K562 (cell line): Measurements from ENCODE around the gene ECM2. TPM values are rescaled to one million over a fixed set of nuclear protein-coding genes. Genes with fewer than 3 reads are reported as not detected.
A peak's percentile ranks its signal among the peaks of the same experiment; 100 is the strongest.

ENCODE experiments used
- CEBPG ChIP-seq, 3 experiments: fragments of 200-800 bp in 1 of 3; sonication (Bioruptor generic) in 1 of 3; sonication (generic) in 1 of 3; formaldehyde crosslinking in 1 of 3; IDR thresholded peaks in 2 of 3; conservative IDR thresholded peaks in 1 of 3; 2 replicates each; pipeline versions ENCODE4 v1.6.1 to v1.8.0; 2016 to 2022; ENCODE audit warnings: missing compliant biosample characterization in 2 of 3, missing genetic modification characterization in 2 of 3, mild to moderate bottlenecking in 1 of 3, missing genetic modification reagents in 1 of 3
- CREB3L1 ChIP-seq: fragments of 450-650 bp; IDR thresholded peaks from 2 replicates; pipeline ENCODE4 v1.6.1; 2014; ENCODE audit warnings: low read depth, mild to moderate bottlenecking, moderate library complexity, borderline replicate concordance
- E2F1 ChIP-seq: sonication (generic); formaldehyde crosslinking; IDR thresholded peaks from 2 replicates; pipeline ENCODE4 v1.8.1; 2023; ENCODE audit warnings: mild to moderate bottlenecking, missing genetic modification reagents, moderate library complexity
- HDGF ChIP-seq: fragments of 450-650 bp; IDR thresholded peaks from 2 replicates; pipeline ENCODE4 v1.6.1; 2016
- HLTF ChIP-seq: fragments of 450-650 bp; IDR thresholded peaks from 2 replicates; pipeline ENCODE4 v1.6.1; 2016
- KDM5B ChIP-seq: fragments of 200-600 bp; sonication (generic); IDR thresholded peaks from 2 replicates; pipeline ENCODE4 v1.6.1; 2012; ENCODE audit warnings: low read depth, mild to moderate bottlenecking, moderate library complexity, low read length, control low read depth, inconsistent platforms; ENCODE audit not compliant: insufficient replicate concordance
- MCM2 ChIP-seq: fragments of 450-650 bp; IDR thresholded peaks from 2 replicates; pipeline ENCODE4 v1.6.1; 2017; ENCODE audit warnings: low read depth, mild to moderate bottlenecking
- MCM7 ChIP-seq, 2 experiments: fragments of 450-650 bp; IDR thresholded peaks; 2 replicates each; pipeline ENCODE4 v1.6.1; 2016 to 2018
- MLLT1 ChIP-seq, 2 experiments: fragments of 450-650 bp; IDR thresholded peaks; 2 replicates each; pipeline ENCODE4 v1.6.1; 2016
- NFE2 ChIP-seq: IDR thresholded peaks from 2 replicates; pipeline ENCODE4 v1.6.1; 2014; ENCODE audit warnings: antibody characterized with exemption, low read depth
- NFE2L1 ChIP-seq: fragments of 450-650 bp; IDR thresholded peaks from 2 replicates; pipeline ENCODE4 v1.6.1; 2016; ENCODE audit warnings: missing genetic modification characterization, low read depth, mild to moderate bottlenecking, missing compliant biosample characterization, moderate library complexity, borderline replicate concordance
- PBX2 ChIP-seq, 2 experiments: IDR thresholded peaks in 1 of 2; conservative IDR thresholded peaks in 1 of 2; 2 replicates each; pipeline ENCODE4 v1.6.1; 2016; ENCODE audit warnings: low read depth in 2 of 2, mild to moderate bottlenecking in 1 of 2, missing compliant biosample characterization in 1 of 2, missing genetic modification characterization in 1 of 2, moderate library complexity in 1 of 2
- PKNOX1 ChIP-seq: fragments of 450-650 bp; IDR thresholded peaks from 2 replicates; pipeline ENCODE4 v1.6.1; 2016
- RUNX1 ChIP-seq: sonication (generic); IDR thresholded peaks from 2 replicates; pipeline ENCODE4 v1.6.1; 2016; ENCODE audit warnings: antibody characterized with exemption, low read depth
- SIN3B ChIP-seq: fragments of 450-650 bp; IDR thresholded peaks from 2 replicates; pipeline ENCODE4 v1.6.1; 2017; ENCODE audit warnings: low read depth, mild to moderate bottlenecking, moderate library complexity
- SNRNP70 ChIP-seq: fragments of 200-400 bp; formaldehyde crosslinking; optimal IDR thresholded peaks from 2 replicates; pipeline ENCODE3; 2017; ENCODE audit warnings: low read depth, low read length
- TCF7L2 ChIP-seq: fragments of 150-350 bp; IDR thresholded peaks from 2 replicates; pipeline ENCODE4 v1.6.1; 2016; ENCODE audit warnings: low read depth, mild to moderate bottlenecking, low read length, moderate library complexity
- ZNF280A ChIP-seq: fragments of 450-650 bp; IDR thresholded peaks from 2 replicates; pipeline ENCODE4 v1.6.1; 2018; ENCODE audit warnings: mild to moderate bottlenecking, low read depth; ENCODE audit not compliant: partially characterized antibody
- ZNF316 ChIP-seq: fragments of 450-650 bp; IDR thresholded peaks from 2 replicates; pipeline ENCODE4 v1.6.1; 2016
- polyA plus RNA-seq, 8 experiments: library from polyadenylated mRNA; depleted of rRNA in 4 of 8; stranded (reverse) in 5 of 8; unstranded in 3 of 8; fragments of >200 nt; fragmentation: Nextera tagmentation in 2 of 8; fragmentation: Illumina TruSeq in 1 of 8; extraction: Ambion mirVana in 2 of 8; extraction: Trizol in 1 of 8; gene quantifications; 2 replicates each; pipeline versions ENCODE4 v1.2.1 to v1.2.3, GENCODE V29; 2011 to 2014; ENCODE audit warnings: inconsistent platforms in 1 of 8, missing spikeins in 1 of 8
- total RNA-seq, 7 experiments: library from RNA; depleted of rRNA in 6 of 7; stranded (reverse); fragments of >200 nt in 6 of 7; fragmentation: Illumina TruSeq in 2 of 7; extraction: Trizol in 2 of 7; gene quantifications; 2 replicates each; pipeline versions ENCODE4 v1.2.1 to v1.2.3, GENCODE V29; 2011 to 2021; ENCODE audit warnings: low replicate concordance in 1 of 7

The ECM2 gene
- total and polyA plus RNA-seq, 9 of the 15 experiments (the other 6 are each of a cell fraction or from before 2014, with no cell fraction given) = 0.03 to 0.07 TPM; not detected in 7

- TF ChIP-seq ZNF280A (no peak), ZNF316 (peak; percentile 64), NFE2 (peak; percentile 69), E2F1 (CRISPR knock-in tag) (no peak), MCM7 (IDR thresholded peaks at IDR 0.05) (no peak), MLLT1 (IDR thresholded peaks at IDR 0.05) (no peak), PKNOX1 (no peak), NFE2L1 (tag) (no peak), PBX2 (CRISPR knock-in tag; IDR thresholded peaks at IDR 0.05; ENCODE audit: low read depth) (no peak), PBX2 (tag; conservative IDR thresholded peaks at IDR 0.05; ENCODE audit: low read depth) (peak; percentile 41), MCM2 (no peak), RUNX1 (no peak), CEBPG (CRISPR knock-in tag; IDR thresholded peaks at IDR 0.05) (no peak), CEBPG (tag; conservative IDR thresholded peaks at IDR 0.05 in 1 of 2, IDR thresholded peaks at IDR 0.05 in 1 of 2) (no peak), SIN3B (no peak), SNRNP70 (no peak), HDGF (no peak), TCF7L2 (no peak), KDM5B (no peak), HLTF (no peak), CREB3L1 (no peak)
These were observed 49.4 kb downstream of the ECM2 start (continued) for GRCh38 chr9:92486371-92486770.
